Smooth muscle cell (in vitro differentiated cells): ENCODE data around the gene IL27RA. TPM values are rescaled to one million over a fixed set of nuclear protein-coding genes. Genes with fewer than 3 reads are reported as not detected.
A peak's percentile ranks its signal among the peaks of the same experiment; 100 is the strongest.

ENCODE experiments used
- DNase-seq: peaks from one replicate; lab custom pipeline; 2025; ENCODE audit not compliant: unreplicated experiment; lab: John Stamatoyannopoulos, UW
- H2AFZ ChIP-seq: fragments of 200-600 bp; sonication (generic); 2 replicates; pipeline ENCODE4 v1.6.0; 2016; ENCODE audit warnings: antibody characterized with exemption, low read depth, mild to moderate bottlenecking
- H3F3A ChIP-seq: fragments of 200-600 bp; sonication (generic); 2 replicates; pipeline ENCODE4 v1.6.0; 2017; ENCODE audit warnings: antibody characterized with exemption, low read depth
- H3K27ac ChIP-seq: fragments of 200-600 bp; sonication (generic); 2 replicates; pipeline ENCODE4 v1.5.1; 2016; ENCODE audit warnings: low read depth, mild to moderate bottlenecking
- H3K27me3 ChIP-seq: fragments of 200-600 bp; sonication (generic); 2 replicates; pipeline ENCODE4 v1.6.1; 2016; ENCODE audit warnings: low read depth, mild to moderate bottlenecking
- H3K36me3 ChIP-seq: fragments of 200-600 bp; sonication (generic); 2 replicates; pipeline ENCODE4 v1.5.1; 2016; ENCODE audit warnings: low read depth
- H3K4me1 ChIP-seq: fragments of 200-600 bp; sonication (generic); 2 replicates; pipeline ENCODE4 v1.5.1; 2016; ENCODE audit warnings: low read depth
- H3K4me2 ChIP-seq: fragments of 200-600 bp; sonication (generic); 2 replicates; pipeline ENCODE4 v1.6.0; 2016; ENCODE audit warnings: mild to moderate bottlenecking
- H3K4me3 ChIP-seq: fragments of 200-600 bp; sonication (generic); 2 replicates; pipeline ENCODE4 v1.5.1; 2016; ENCODE audit warnings: mild to moderate bottlenecking
- H3K79me2 ChIP-seq: fragments of 200-600 bp; sonication (generic); 2 replicates; pipeline ENCODE4 v1.6.0; 2016; ENCODE audit warnings: low read depth, mild to moderate bottlenecking
- H3K9ac ChIP-seq: fragments of 200-600 bp; sonication (generic); 2 replicates; pipeline ENCODE4 v1.6.0; 2016; ENCODE audit warnings: low read depth
- H3K9me3 ChIP-seq: fragments of 200-600 bp; sonication (generic); replicated peaks from 2 replicates; pipeline ENCODE4 v1.5.1; 2016; ENCODE audit warnings: low read depth
- H4K20me1 ChIP-seq: fragments of 200-600 bp; sonication (generic); 2 replicates; pipeline ENCODE4 v1.6.0; 2016; ENCODE audit warnings: low read depth
- CTCF ChIP-seq: fragments of 200-600 bp; sonication (generic); IDR thresholded peaks from 2 replicates; pipeline ENCODE4 v1.5.1; 2017; ENCODE audit warnings: borderline replicate concordance, mild to moderate bottlenecking, antibody characterized with exemption; ENCODE audit not compliant: insufficient read depth, poor library complexity, severe bottlenecking
- WGBS: methylation state at CpG from one replicate; pipeline ENCODE4 v1.1.7; 2016; ENCODE audit warnings: low lambda C conversion rate; 5-methylcytosine and 5-hydroxymethylcytosine counted together
- polyA plus RNA-seq: library from polyadenylated mRNA; unstranded; fragments of >200 nt; fragmentation: Nextera tagmentation; extraction: Ambion mirVana; gene quantifications from 2 replicates; pipeline ENCODE4 v1.2.1, GENCODE V29; 2016
- total RNA-seq: library from RNA; depleted of rRNA; stranded (reverse); fragments of >200 nt; gene quantifications from 2 replicates; pipeline ENCODE4 v1.2.3, GENCODE V29; 2014

IL27RA gene
- total and polyA plus RNA-seq, 2 experiments from 2014 or later = 3.1 to 3.8 TPM

GRCh38 chr19:14056741-14057356 lies 25.3 kb downstream of the IL27RA start:
- H3K4me2 ChIP-seq = peak overlapping the region; percentile 85
- H3F3A ChIP-seq = no peaks in the 10 kb centered on the region
- H3K79me2 ChIP-seq = no peaks in the 10 kb centered on the region
- peaks cover 9% of the 10 kb centered on the region for H3K27me3 ChIP-seq
- no peak overlapping the region for H2AFZ ChIP-seq
- 41% methylated on average over 13 of the region's 19 CpGs for WGBS
- no peaks in the 10 kb centered on the region for H3K36me3 ChIP-seq
- TF ChIP-seq CTCF = no peak
- no peaks in the 10 kb centered on the region for H3K4me1 ChIP-seq
- H3K27ac ChIP-seq = no peak overlapping the region
- no peak overlapping the region for H3K9ac ChIP-seq
- DNase-seq = no peak
- H3K9me3 ChIP-seq = no peaks in the 10 kb centered on the region
- peak overlapping the region; percentile 47 for H3K4me3 ChIP-seq
- no peaks in the 10 kb centered on the region for H4K20me1 ChIP-seq

GRCh38 chr19:14058182-14059092 lies 26.9 kb downstream of the IL27RA start:
- Histone ChIP-seq H3K79me2 (no peaks in the 10 kb centered on the region), H3K9ac (no peak overlapping the region), H3K4me3 (peak overlapping the region; percentile 47), H3K27me3 (peaks cover 9% of the 10 kb centered on the region), H3K27ac (no peak overlapping the region), H3K36me3 (no peaks in the 10 kb centered on the region), H3F3A (no peaks in the 10 kb centered on the region), H2AFZ (no peak overlapping the region), H4K20me1 (no peaks in the 10 kb centered on the region), H3K4me2 (peak overlapping the region; percentile 85), H3K9me3 (no peaks in the 10 kb centered on the region), H3K4me1 (no peaks in the 10 kb centered on the region)
- no peak for TF ChIP-seq CTCF
- WGBS = 50% methylated on average over 12 of the region's 17 CpGs
- DNase-seq = no peak

GRCh38 chr19:14059093-14059480 lies 27.5 kb downstream of the IL27RA start:
- no peak overlapping the region for H3K4me2 ChIP-seq
- TF ChIP-seq CTCF = peak; percentile 52
- WGBS = 43% methylated on average over 15 of the region's 15 CpGs

More at GRCh38 chr19:14059093-14059480, 27.5 kb downstream of the IL27RA start:
- DNase-seq = no peak
- Histone ChIP-seq H3K4me1 (no peaks in the 10 kb centered on the region), H3F3A (no peaks in the 10 kb centered on the region), H3K9ac (no peak overlapping the region), H3K9me3 (no peaks in the 10 kb centered on the region), H2AFZ (no peak overlapping the region), H3K27me3 (peaks cover 9% of the 10 kb centered on the region), H3K79me2 (no peaks in the 10 kb centered on the region), H3K4me3 (no peak overlapping the region), H3K27ac (no peak overlapping the region), H4K20me1 (no peaks in the 10 kb centered on the region), H3K36me3 (no peaks in the 10 kb centered on the region)
